ENCODE results near the gene GPS1. TPM values are rescaled to one million over a fixed set of nuclear protein-coding genes. Genes with fewer than 3 reads are reported as not detected.

The GPS1 gene
- total RNA-seq, 1 donor from 2014 or later, result 94.7 TPM

DNA sequence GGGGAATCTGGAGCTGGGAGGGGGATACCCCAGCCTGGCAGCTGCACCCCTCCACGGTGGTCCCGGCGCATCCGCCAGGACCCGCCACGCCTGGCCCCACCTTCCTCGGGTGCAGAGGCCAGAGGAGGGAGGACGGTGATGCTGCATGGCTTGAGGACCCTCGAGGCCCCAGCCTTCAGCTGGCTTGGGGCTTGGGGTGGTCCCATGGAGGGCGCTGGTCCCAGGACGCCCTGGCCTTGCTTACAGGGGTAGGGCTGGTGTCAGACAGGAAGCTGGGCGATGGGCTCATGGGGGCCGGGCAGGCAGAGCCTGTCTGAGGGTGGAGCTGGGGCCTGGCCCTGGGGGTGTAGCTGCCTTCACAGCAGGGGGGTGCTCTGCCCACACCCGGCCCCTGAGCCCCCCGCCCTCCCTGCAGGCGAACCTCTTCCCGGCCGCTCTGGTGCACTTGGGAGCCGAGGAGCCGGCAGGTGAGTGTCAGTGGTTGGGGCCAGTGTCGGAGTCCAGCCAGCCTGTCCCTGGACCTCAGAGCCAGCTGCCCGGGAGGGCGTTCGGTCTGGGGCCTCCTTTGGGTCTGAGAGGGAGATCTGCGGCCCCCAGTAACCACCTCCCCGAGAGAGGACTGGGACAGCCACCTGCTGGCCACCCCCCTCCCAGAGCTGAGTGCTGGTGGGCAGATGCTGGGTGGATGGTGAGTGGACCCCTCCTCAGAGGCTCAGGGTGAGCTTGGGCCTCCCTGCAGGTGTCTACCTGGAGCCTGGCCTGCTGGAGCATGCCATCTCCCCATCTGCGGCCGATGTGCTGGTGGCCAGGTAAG lies 35.4 kb upstream of the GPS1 start:
- peaks cover 4% of the 10 kb centered on the region for H3K36me3 Mint-ChIP-seq (ENCODE audit: low read depth)
- no peak for DNase-seq

DNA sequence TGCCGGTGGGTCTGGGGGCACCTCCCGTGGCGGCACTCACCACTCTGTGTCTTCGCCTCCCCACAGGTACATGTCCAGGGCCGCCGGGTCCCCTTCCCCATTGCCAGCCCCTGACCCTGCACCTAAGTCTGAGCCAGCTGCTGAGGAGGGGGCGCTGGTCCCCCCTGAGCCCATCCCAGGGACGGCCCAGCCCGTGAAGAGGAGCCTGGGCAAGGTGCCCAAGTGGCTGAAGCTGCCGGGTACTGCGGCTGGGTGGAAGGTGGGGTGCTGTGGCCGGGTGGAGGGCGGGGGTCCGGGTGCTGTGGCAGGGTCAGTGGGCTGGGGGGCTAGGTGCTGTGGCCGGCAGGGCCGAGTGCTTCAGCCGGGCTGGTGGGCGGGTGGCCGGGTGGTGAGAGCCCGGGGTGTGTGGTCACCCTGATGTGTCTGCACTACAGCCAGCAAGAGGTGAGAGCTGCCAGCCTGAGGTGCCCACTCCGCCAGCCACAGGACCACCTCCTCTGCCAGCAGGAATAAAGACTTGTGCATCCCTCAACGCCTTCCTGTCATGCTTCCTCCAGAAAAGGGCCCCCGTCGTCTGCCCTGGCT lies 34.7 kb upstream of the GPS1 start:
- Mint-ChIP-seq H3K27me3 (no peaks in the 10 kb centered on the region), H3K4me1 (peaks cover 12% of the 10 kb centered on the region), H3K4me3 (no peak overlapping the region), H3K27ac (no peak overlapping the region), H3K36me3 (ENCODE audit: low read depth) (peaks cover 4% of the 10 kb centered on the region), H3K9me3 (no peaks in the 10 kb centered on the region)
- ATAC-seq (ENCODE audit: low read depth) (no peak), DNase-seq (no peak)
- ChIA-PET CTCF (interaction anchor here (1.8 kb wide), 1 partner anchor 57 kb away, joined by 7 read pairs; no protein-coding TSS in a partner anchor), POLR2A (no interaction called here)
- TF ChIP-seq, protein P1, sequence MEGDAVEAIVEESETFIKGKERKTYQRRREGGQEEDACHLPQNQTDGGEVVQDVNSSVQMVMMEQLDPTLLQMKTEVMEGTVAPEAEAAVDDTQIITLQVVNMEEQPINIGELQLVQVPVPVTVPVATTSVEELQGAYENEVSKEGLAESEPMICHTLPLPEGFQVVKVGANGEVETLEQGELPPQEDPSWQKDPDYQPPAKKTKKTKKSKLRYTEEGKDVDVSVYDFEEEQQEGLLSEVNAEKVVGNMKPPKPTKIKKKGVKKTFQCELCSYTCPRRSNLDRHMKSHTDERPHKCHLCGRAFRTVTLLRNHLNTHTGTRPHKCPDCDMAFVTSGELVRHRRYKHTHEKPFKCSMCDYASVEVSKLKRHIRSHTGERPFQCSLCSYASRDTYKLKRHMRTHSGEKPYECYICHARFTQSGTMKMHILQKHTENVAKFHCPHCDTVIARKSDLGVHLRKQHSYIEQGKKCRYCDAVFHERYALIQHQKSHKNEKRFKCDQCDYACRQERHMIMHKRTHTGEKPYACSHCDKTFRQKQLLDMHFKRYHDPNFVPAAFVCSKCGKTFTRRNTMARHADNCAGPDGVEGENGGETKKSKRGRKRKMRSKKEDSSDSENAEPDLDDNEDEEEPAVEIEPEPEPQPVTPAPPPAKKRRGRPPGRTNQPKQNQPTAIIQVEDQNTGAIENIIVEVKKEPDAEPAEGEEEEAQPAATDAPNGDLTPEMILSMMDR (IDR thresholded peaks at IDR 0.05), result no peak
- intact Hi-C loops (cut with micrococcal nuclease), result no loop called here

More for the DNA sequence above, 35.4 kb upstream of the GPS1 start:
- intact Hi-C loops (cut with micrococcal nuclease), result no loop called here
- no peak for ATAC-seq (ENCODE audit: low read depth)
- H3K27ac Mint-ChIP-seq, result no peak overlapping the region
- CTCF ChIA-PET, result no interaction called here
- POLR2A ChIA-PET, result no interaction called here
- peaks cover 5% of the 10 kb centered on the region for H3K4me1 Mint-ChIP-seq
- H3K9me3 Mint-ChIP-seq, result no peaks in the 10 kb centered on the region
- TF ChIP-seq, protein P1 (IDR thresholded peaks at IDR 0.05), result no peak
- H3K4me3 Mint-ChIP-seq, result no peak overlapping the region
- no peaks in the 10 kb centered on the region for H3K27me3 Mint-ChIP-seq

DNA sequence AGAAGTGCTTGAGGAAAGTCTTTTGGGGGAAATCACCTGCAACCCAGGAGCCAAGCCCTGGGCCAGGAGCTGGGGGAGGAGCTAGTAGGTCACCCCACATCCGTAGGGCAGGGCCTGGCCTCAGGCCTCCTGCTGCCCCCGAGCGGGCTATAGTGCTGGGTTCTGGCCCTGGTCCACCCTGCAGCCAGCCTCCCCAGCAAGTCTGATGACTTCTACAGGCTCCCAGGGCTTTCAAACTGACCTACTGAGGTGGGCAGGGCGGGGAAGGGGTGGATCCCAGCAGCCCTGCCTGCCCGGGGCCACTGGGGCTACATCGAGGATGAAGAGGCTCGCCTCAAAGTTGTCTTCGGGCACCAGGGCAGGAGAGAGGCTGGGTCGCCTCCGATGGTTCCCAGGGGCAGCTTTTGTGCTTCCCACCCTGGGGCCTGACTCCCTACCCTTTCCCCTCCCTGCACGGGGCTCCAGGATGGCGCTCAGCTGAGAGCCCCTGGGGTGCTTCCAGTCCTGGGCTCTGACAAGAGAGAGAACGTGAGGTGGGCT lies 34.0 kb upstream of the GPS1 start:
- TF ChIP-seq, protein P1 (IDR thresholded peaks at IDR 0.05), result no peak
- POLR2A ChIA-PET, result no interaction called here
- DNase-seq (no peak), ATAC-seq (ENCODE audit: low read depth) (no peak)
- CTCF ChIA-PET, result interaction anchor here (1.8 kb wide), 1 partner anchor 58 kb away, joined by 7 read pairs; no protein-coding TSS in a partner anchor
- Mint-ChIP-seq H3K36me3 (ENCODE audit: low read depth) (peaks cover 4% of the 10 kb centered on the region), H3K4me1 (peaks cover 13% of the 10 kb centered on the region), H3K27me3 (no peaks in the 10 kb centered on the region), H3K9me3 (no peaks in the 10 kb centered on the region), H3K4me3 (no peak overlapping the region), H3K27ac (no peak overlapping the region)
- intact Hi-C loops (cut with micrococcal nuclease), result no loop called here

DNA sequence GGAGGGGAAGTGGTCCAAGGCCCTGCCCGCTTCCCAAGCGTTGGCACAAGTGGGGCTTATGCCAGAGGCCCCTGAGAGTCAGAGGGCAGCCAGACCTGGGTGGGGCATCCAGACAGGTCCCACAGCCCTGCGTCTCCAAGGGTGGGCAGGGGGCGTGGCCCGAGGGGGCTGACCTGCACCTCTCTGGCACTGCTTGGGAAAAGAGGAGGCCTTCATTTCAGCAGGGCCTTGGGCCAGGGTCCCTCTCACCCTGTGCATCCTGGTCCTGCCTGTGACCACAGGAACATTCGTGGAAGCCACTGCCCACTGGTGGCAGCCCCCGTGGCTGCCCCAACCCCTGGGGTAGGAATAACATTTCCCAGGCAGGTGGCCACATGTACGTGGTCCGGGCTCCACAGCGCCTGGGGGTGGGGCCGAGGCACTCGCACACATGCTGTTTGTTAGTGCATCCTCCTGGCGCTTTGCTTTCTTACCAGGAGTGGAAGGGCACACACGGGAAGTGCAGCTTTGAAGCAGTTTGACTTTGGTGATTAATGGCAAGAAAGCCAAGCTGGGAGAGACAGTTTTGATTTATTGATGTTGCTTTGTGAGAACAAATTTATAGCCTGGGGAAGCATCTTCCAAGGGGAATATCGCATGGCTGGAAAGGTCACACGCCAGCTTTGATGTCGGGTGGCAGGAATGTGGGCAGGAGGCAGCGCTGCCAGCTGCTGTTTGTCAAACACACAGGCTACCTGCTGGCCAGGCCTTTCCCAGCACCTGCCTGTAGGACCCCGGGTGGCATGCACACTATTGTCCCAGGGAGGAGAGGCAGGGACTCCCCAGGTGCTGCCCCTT lies 33.3 kb upstream of the GPS1 start:
- ATAC-seq (ENCODE audit: low read depth) (no peak), DNase-seq (no peak)
- TF ChIP-seq, protein P1 (IDR thresholded peaks at IDR 0.05), result no peak
- Mint-ChIP-seq H3K4me1 (peaks cover 15% of the 10 kb centered on the region), H3K27me3 (no peaks in the 10 kb centered on the region), H3K27ac (no peak overlapping the region), H3K4me3 (no peak overlapping the region), H3K36me3 (ENCODE audit: low read depth) (peaks cover 4% of the 10 kb centered on the region), H3K9me3 (no peaks in the 10 kb centered on the region)
- intact Hi-C loops (cut with micrococcal nuclease), result no loop called here
- POLR2A ChIA-PET, result no interaction called here
- CTCF ChIA-PET, result interaction anchor here (1.8 kb wide), 1 partner anchor 59 kb away, joined by 7 read pairs; no protein-coding TSS in a partner anchor

Measured in activated B cell treated with CpG ODN at 0.5 μM for 24 hours (primary cell).